MM.1S (cell line): Measurements from ENCODE around the gene OXSR1.

ENCODE experiments used
- EZH2 ChIP-seq: fragments of 300-600 bp; sonication (generic); optimal IDR thresholded peaks from 2 replicates; pipeline ENCODE3; 2017; ENCODE audit warnings: low read depth, mild to moderate bottlenecking, antibody characterized with exemption, low read length, mixed read lengths
- TF ChIP-seq, protein P1 (sequence below): fragments of 300-600 bp; sonication (generic); IDR thresholded peaks from 2 replicates; pipeline ENCODE4 v1.5.1; 2016; ENCODE audit warnings: antibody characterized with exemption, low read length, mixed read lengths

DNA sequence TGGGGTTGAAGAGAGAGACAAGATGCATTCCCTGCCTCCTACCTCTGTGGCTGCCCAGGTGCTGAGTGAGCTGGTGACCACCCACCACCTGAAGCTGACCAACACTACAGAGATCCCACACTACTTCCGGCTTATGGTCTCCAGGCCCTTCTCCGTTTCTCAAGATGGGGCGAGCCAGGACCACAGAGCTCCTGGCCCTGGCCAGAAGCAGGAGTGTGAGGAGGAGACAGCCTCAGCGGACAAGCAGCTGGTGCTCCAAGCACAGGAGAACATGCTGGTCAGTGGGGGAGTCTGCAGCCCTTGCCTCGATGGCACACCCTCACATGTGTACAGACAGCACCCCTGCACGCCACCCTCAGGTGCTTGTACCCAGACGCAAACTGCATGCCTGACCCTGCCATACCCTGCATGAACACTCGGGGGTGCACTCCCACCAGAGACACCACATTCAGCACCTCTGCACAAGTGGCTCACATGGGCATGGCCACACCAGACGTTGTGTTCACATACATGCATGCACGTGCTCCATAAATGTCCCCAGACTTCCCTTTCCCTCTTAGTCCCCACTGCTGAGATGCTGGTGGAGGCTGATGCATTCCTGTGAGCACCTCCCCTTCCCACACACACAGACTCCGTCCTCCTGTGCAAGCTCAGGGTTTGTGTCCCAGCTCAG, 47.5 kb upstream of the OXSR1 start:
- TF ChIP-seq, protein P1, sequence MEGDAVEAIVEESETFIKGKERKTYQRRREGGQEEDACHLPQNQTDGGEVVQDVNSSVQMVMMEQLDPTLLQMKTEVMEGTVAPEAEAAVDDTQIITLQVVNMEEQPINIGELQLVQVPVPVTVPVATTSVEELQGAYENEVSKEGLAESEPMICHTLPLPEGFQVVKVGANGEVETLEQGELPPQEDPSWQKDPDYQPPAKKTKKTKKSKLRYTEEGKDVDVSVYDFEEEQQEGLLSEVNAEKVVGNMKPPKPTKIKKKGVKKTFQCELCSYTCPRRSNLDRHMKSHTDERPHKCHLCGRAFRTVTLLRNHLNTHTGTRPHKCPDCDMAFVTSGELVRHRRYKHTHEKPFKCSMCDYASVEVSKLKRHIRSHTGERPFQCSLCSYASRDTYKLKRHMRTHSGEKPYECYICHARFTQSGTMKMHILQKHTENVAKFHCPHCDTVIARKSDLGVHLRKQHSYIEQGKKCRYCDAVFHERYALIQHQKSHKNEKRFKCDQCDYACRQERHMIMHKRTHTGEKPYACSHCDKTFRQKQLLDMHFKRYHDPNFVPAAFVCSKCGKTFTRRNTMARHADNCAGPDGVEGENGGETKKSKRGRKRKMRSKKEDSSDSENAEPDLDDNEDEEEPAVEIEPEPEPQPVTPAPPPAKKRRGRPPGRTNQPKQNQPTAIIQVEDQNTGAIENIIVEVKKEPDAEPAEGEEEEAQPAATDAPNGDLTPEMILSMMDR = peak; percentile 67
- no peak for TF ChIP-seq EZH2
